Stimulated activated CD8-positive, alpha-beta memory T cell treated with anti-CD3 and anti-CD28 coated beads, Interleukin-4, amount 100 ng/mL, for 4 hours (primary cell): Measurements from ENCODE around the gene NUP88.

Experiments
- DNase-seq, 2 donors: peaks; one replicate each; pipeline ENCODE4 v3.0.0-alpha.2; 2020; ENCODE audit warnings: low read depth in 2 of 2, low spot score in 1 of 2

The NUP88 gene

GRCh38 chr17:5355421-5356129 is 63.9 kb downstream of the NUP88 start:
- no peak for DNase-seq

GRCh38 chr17:5354886-5355415 is 64.5 kb downstream of the NUP88 start:
- DNase-seq, result no peak

- no peak for DNase-seq
Measured at GRCh38 chr17:5354310-5354709, 65.2 kb downstream of the NUP88 start.

GRCh38 chr17:5352681-5353289 is 66.7 kb downstream of the NUP88 start:
- DNase-seq, result no peak

GRCh38 chr17:5344914-5345313 is 74.5 kb downstream of the NUP88 start:
- no peak for DNase-seq
